ENCODE data around the gene ANK2.

The ANK2 gene

DNA sequence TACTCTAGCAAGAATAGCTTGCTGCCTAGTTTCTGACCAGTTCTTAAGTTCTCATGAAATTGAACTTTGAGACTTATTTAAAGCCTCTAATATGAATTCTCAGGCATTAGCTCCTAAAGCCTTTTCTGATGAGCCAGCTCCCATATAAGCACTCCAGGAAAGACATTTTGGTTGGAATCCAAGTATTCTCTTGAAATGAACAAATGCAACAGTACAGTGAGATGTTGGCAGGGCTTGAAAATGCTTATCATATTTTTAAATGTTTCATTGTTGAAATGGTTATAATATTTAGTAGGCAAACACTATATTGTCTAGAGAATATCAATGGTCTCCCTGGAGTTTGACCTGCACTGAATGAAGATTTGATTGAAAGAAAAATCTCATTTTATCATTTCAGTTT, 240.3 kb downstream of the ANK2 start:
- no peak overlapping the region for H3K27ac Mint-ChIP-seq
- DNase-seq (no peak), ATAC-seq (no peak)
- H3K27me3 Mint-ChIP-seq, result peaks cover 11% of the 10 kb centered on the region
- H3K4me1 Mint-ChIP-seq, result no peaks in the 10 kb centered on the region
- no peak overlapping the region for H3K4me3 Mint-ChIP-seq
- no peaks in the 10 kb centered on the region for H3K9me3 Mint-ChIP-seq

DNA sequence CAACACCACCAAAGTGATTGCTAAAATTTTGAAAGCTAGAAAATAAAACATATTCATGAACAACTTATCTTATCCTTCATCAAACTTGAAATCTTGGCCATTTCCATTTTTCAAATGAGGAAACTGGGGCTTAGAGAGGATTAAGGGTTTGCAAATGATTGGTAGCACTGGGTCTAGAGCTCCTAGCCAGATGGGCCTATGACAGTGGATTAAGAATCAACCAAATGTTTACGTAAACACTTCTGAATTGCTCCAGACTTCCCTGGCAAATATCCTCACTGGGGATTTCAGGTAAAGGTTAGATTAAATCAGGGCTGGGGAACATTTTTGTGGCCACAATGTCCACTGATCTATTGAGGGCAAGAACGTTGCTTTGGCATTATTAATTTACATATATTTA, 241.2 kb downstream of the ANK2 start:
- ATAC-seq (no peak), DNase-seq (no peak)
- H3K4me1 Mint-ChIP-seq, result no peaks in the 10 kb centered on the region
- no peak overlapping the region for H3K27ac Mint-ChIP-seq
- H3K27me3 Mint-ChIP-seq, result peaks cover 11% of the 10 kb centered on the region
- H3K4me3 Mint-ChIP-seq, result no peak overlapping the region
- no peaks in the 10 kb centered on the region for H3K9me3 Mint-ChIP-seq

DNA sequence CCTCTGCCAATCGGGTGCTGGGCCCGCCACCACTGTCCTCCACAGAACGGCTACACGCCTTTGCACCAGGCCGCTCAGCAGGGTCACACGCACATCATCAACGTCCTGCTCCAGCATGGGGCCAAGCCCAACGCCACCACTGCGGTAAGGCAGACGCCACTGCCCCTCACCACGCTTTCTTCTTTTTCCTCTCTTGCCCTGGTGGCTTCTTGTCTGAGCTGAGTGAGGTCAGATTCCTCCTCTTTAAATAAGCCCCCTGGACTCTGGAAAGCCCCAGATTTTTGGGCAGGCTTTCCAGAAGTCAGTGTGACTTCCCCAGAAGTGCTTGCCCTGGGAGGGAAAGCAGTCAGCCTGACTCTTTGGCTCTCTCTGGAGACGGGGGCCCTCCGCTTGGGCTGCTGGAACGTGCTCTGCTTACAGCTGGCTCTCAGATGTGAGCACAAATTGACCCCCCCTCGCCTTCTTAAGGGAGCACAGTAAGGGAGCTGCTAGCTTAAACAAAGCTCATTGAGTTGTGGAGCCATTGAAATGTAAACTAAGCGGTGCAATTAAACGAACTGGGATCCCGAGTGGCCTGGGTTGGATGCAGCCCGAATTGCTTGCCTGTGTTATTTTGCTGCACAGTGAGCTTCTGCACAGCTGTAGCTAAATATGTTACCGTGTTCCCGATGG, 243.1 kb downstream of the ANK2 start:
- no peak overlapping the region for H3K27ac Mint-ChIP-seq
- H3K4me1 Mint-ChIP-seq, result no peaks in the 10 kb centered on the region
- H3K27me3 Mint-ChIP-seq, result peaks cover 11% of the 10 kb centered on the region
- H3K9me3 Mint-ChIP-seq, result no peaks in the 10 kb centered on the region
- no peak for DNase-seq
- no peak for ATAC-seq
- no peak overlapping the region for H3K4me3 Mint-ChIP-seq

DNA sequence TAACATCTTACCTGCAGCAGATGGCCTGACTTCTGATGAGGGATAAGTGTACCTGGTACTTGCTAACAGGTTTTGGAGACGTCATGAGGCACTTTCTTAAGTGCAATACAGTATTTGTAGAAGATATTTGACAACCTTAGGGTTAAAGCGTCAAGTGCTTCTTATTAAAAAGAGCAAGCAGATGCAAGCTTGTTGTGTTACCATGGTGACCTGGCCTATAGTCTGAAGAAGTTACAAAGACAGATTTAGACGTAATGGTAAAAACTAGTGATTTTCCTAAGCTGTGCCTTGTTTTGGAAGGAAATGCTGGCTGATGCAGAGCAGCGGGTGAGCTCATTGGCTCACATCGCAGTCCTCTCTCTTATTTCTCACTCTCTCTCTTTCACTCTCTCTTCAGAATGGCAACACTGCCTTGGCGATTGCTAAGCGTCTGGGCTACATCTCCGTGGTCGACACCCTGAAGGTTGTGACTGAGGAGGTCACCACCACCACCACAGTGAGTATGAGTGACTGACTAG, 243.6 kb downstream of the ANK2 start:
- Mint-ChIP-seq H3K27me3 (peaks cover 11% of the 10 kb centered on the region), H3K9me3 (no peaks in the 10 kb centered on the region), H3K4me3 (no peak overlapping the region), H3K4me1 (no peaks in the 10 kb centered on the region), H3K27ac (no peak overlapping the region)
- DNase-seq (no peak), ATAC-seq (peak; percentile 56)

DNA sequence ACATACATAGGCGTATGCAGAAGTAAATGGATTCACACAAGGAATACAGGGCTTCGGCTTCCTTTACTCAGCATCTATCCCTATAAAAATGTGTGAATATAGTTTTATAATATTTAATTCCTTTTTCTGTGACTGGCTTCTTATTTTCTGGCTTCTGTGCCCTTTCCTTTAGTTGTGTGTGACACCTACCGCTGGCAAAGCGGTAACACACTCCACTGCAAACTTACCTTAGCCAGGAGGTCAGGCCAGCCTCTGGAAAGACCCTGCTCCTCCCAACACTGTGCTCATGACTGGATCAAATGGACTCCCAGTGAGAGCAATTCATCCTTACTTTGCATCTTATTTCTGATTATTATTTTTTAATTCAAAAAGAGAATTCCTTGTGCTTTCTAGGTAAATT, 244.2 kb downstream of the ANK2 start:
- Mint-ChIP-seq H3K27me3 (peaks cover 11% of the 10 kb centered on the region), H3K27ac (no peak overlapping the region), H3K4me3 (no peak overlapping the region), H3K9me3 (no peaks in the 10 kb centered on the region), H3K4me1 (no peaks in the 10 kb centered on the region)
- DNase-seq (no peak), ATAC-seq (no peak)

DNA sequence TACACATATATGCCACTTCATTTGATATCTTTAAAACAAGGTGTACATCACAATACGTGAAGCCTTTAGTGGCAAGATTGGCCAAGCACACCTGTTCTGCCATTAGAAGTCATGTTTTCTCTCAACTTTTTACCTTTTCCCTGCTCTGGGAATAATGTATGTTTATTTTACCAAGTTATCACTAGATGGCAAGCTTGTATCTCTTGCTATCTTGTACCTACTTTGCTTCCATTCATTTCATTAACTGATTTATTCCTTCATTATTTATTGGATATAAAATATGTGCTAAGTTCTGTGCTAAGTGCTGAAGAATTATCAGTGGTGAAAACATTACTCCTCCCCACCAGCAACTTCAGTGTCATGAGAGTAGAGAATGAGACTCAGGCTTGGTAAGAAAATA, 245.5 kb downstream of the ANK2 start:
- ATAC-seq (no peak), DNase-seq (no peak)
- Mint-ChIP-seq H3K9me3 (no peaks in the 10 kb centered on the region), H3K27ac (no peak overlapping the region), H3K27me3 (peaks cover 11% of the 10 kb centered on the region), H3K4me3 (no peak overlapping the region), H3K4me1 (no peaks in the 10 kb centered on the region)

DNA sequence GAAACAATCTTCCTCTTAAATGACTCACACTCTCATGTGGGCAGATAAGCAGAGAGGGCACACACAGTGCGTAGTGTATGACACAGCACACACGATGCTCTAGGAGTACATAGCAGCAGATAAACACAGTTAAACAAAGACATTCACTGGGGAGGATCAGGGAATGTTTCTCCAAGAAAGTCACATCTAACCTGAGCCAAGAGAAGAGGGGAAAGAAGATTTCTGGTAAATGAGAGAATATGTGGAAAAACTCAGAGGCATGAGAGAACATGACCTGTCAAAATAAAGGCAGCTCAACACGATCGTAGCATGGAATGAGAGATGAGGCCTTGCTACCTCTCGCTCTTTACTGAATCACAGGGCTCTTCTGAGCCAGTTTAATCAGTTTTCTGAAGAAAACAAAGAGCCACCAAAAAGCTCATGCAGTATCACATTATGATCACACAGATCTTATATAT, 251.0 kb downstream of the ANK2 start:
- Mint-ChIP-seq H3K4me3 (no peak overlapping the region), H3K27ac (peak overlapping the region in 1 of 2 donors; percentile 28), H3K9me3 (no peaks in the 10 kb centered on the region), H3K4me1 (peaks cover 6% of the 10 kb centered on the region), H3K27me3 (no peaks in the 10 kb centered on the region)
- DNase-seq, result no peak
- peak; percentile 70 for ATAC-seq

DNA sequence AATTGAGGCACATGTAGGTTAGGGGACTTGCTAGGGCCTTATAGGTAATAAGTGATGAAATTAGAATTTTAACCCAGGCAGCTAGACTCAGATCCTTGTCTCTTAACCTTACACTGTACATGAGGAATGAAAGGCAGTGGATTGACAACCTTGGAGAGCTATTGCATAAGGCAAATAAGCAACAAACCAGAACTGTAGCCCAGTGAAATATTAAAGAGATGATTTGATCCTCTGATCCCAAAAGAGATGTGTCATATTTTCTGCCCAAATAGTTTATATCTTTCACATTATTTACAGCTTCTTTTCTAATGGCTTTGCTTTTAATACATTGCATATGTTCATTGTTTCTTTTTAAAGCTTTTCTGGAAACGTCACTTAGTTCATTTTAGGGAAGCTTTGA, 252.6 kb downstream of the ANK2 start:
- peaks cover 6% of the 10 kb centered on the region for H3K4me1 Mint-ChIP-seq
- no peak overlapping the region for H3K27ac Mint-ChIP-seq
- no peaks in the 10 kb centered on the region for H3K9me3 Mint-ChIP-seq
- no peak overlapping the region for H3K4me3 Mint-ChIP-seq
- ATAC-seq (no peak), DNase-seq (no peak)
- H3K27me3 Mint-ChIP-seq, result no peaks in the 10 kb centered on the region

DNA sequence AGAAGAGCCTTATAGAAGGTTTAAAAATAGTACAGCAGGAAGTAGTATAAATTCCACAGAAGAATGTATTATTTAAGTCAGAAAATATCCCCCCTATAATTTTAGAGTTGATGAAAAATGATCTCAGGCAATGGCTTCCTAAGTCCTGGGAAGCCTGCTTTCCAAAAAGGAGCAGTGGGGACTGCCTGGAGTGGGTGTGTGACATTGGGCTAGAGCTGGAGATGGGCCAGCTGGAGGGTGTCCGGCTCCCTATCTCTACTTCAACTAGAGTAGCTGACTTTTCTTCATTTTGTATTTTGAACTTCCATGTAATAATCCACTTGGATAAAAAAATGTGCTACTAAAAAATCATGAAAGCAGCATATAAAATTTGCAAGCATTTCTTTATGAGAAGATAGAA, 253.9 kb downstream of the ANK2 start:
- no peak overlapping the region for H3K4me3 Mint-ChIP-seq
- H3K27me3 Mint-ChIP-seq, result no peaks in the 10 kb centered on the region
- no peak overlapping the region for H3K27ac Mint-ChIP-seq
- no peaks in the 10 kb centered on the region for H3K9me3 Mint-ChIP-seq
- ATAC-seq, result no peak
- DNase-seq, result no peak
- H3K4me1 Mint-ChIP-seq, result peaks cover 6% of the 10 kb centered on the region

DNA sequence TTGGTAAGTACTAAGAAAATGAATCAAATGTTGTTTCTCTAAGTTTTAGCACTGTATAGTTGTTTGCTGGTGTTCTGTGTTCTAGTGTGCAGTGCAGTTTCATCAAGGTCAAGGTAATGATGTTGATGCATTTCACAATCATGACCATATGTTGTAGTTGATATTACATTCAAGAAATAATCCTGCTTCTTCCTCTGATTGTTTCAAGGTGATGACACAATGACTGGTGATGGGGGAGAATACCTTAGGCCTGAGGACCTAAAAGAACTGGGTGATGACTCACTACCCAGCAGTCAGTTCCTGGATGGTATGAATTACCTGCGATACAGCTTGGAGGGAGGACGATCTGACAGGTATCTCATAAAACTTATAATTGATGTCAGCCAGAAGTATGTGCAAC, 261.6 kb downstream of the ANK2 start:
- Mint-ChIP-seq H3K4me1 (no peaks in the 10 kb centered on the region), H3K27me3 (peaks cover 8% of the 10 kb centered on the region), H3K9me3 (no peaks in the 10 kb centered on the region), H3K4me3 (no peak overlapping the region), H3K27ac (no peak overlapping the region)
- DNase-seq (no peak), ATAC-seq (no peak)

DNA sequence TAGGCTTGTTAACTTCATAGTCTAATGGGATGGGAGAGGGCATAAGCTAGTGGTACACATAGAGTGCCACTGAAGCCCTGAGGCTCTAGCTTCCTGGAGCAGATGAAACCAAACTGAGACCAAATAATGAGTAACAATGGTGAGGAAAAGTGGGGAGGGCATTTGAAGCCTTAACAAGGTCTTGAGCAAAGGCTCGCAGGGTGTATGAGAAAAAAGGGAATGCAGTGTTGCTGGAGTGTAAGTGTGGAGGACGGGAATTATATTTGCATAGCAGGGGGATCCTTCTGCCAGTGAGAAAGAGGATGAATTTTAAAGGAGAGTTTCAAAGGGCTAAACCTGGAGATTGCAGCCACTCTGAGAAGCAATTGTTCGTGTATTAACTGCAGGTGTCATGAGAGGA, 263.1 kb downstream of the ANK2 start:
- no peak for DNase-seq
- Mint-ChIP-seq H3K27ac (no peak overlapping the region), H3K27me3 (peaks cover 8% of the 10 kb centered on the region), H3K4me3 (no peak overlapping the region), H3K4me1 (peaks cover 9% of the 10 kb centered on the region), H3K9me3 (no peaks in the 10 kb centered on the region)
- no peak for ATAC-seq

DNA sequence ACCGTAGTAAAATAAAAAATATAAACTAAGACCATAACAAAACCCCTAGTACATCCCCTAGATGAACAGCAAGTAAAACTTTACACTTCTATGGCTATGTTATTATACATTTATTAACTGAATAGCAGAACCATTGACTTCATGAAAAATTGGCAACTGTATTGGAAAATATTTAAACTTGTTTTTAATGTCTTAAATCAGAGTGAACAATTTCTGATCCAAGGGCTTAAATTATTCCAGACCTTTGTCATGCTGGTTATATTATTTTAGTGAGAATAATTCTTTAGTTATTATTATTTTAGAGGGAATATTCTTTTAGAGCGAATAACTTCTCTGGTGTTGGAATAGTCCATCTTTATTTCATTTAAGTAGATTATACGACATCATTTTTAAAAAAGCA, 265.0 kb downstream of the ANK2 start:
- DNase-seq (no peak), ATAC-seq (no peak)
- Mint-ChIP-seq H3K27me3 (peaks cover 8% of the 10 kb centered on the region), H3K9me3 (no peaks in the 10 kb centered on the region), H3K4me1 (peaks cover 12% of the 10 kb centered on the region), H3K4me3 (no peak overlapping the region), H3K27ac (no peak overlapping the region)

DNA sequence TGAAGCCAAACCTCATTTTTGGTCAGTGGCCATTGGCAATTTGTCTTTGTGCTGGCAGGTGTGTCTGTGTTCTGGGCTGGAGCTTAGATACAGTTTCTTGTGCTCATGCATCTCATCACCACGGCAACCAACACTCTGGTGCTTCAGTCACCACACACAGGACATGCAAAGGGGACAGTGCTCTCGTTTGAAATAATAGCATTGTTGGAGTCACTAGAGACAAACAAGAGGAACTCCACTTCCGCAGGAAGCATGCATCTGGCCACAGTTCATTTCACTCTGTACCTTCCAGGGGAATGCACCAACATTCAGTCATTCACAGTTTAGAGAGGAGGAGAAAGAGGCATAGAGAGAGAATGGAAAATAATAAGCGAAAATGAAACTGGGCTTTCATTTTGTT, 267.4 kb downstream of the ANK2 start:
- DNase-seq (peak; percentile 8 to 31), ATAC-seq (peak; percentile 89)
- H3K9me3 Mint-ChIP-seq, result no peaks in the 10 kb centered on the region
- no peak overlapping the region for H3K4me3 Mint-ChIP-seq
- no peak overlapping the region for H3K27ac Mint-ChIP-seq
- H3K27me3 Mint-ChIP-seq, result peaks cover 8% of the 10 kb centered on the region
- H3K4me1 Mint-ChIP-seq, result peaks cover 12% of the 10 kb centered on the region

DNA sequence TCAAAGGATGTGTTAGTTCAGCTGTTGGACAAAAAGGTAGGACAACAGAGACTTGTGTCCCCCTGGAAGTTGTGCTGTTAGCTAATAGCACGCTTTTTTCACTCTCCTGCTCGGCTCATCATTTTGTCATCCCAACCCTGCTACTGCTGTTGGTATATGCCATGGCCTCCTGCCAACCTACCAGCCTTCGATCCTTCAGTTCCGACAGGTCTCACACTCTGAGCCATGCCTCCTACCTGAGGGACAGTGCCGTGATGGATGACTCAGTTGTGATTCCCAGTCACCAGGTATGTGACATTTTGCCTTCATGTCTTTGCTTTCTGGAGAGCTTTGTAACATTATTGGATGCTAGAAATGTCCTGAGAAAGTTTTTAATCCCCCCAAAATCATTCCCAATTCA, 268.1 kb downstream of the ANK2 start:
- Mint-ChIP-seq H3K27me3 (peaks cover 4% of the 10 kb centered on the region), H3K4me1 (peaks cover 12% of the 10 kb centered on the region), H3K9me3 (no peaks in the 10 kb centered on the region), H3K27ac (no peak overlapping the region), H3K4me3 (no peak overlapping the region)
- ATAC-seq (no peak), DNase-seq (no peak)

DNA sequence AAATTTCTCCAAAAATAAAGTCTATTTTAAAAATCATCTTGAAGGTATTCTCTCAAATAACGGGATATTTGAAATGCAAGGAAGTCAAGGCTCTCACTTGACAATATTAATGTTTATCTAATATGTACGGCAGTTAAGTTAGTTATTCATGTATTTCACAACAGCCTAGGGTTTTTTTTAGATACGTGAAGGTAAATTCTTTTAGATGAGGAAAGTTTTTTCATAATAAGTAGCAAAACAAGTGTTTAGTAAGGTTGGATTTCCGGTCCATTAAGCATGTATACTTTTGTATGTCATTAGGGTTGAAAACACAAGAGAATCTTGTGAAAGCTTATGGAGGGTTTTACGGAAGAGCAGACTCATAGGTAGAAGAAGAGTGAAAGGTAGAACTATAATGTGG, 273.3 kb downstream of the ANK2 start:
- peaks cover 15% of the 10 kb centered on the region for H3K27me3 Mint-ChIP-seq
- peaks cover 1% of the 10 kb centered on the region for H3K4me1 Mint-ChIP-seq
- ATAC-seq (no peak), DNase-seq (no peak)
- no peak overlapping the region for H3K4me3 Mint-ChIP-seq
- no peaks in the 10 kb centered on the region for H3K9me3 Mint-ChIP-seq
- H3K27ac Mint-ChIP-seq, result no peak overlapping the region

DNA sequence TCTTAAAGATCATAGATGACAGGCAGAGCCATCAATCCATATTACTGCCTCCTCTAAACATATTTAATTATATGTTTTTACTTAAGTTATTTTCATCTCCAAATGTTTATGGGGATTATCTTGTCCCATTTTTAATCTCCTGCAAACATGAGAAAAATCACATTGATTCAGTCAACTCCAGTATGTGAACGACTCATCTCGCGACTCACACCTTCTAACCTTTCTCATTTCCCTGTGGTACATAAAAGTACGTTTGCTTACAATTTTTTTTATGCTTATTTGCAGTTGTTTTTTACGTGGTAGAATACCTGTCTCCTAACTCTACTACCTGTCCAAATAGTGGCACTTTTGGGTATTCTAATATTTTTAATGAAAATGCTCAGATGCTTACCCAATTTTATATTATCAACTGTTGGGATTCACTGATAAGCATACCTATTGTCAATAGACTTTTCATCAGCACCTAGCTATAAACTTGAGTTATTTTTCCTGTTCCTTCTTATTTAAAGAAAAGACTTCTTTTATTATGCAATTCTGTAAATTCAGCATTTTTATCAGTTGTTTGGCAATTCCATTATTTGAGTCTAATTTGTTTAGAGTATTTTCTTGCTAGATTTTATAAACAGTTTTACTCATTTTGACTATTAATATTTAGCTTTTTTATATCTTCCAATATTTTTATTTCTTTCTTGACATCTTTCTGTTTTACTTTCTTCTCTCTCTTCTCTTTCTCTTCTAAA, 276.6 kb downstream of the ANK2 start:
- H3K9me3 Mint-ChIP-seq, result no peaks in the 10 kb centered on the region
- DNase-seq (no peak), ATAC-seq (peak; percentile 46)
- H3K27me3 Mint-ChIP-seq, result peaks cover 17% of the 10 kb centered on the region
- H3K4me1 Mint-ChIP-seq, result no peaks in the 10 kb centered on the region
- H3K27ac Mint-ChIP-seq, result no peak overlapping the region
- H3K4me3 Mint-ChIP-seq, result no peak overlapping the region

All from stimulated activated naive CD8-positive, alpha-beta T cell treated with anti-CD3 and anti-CD28 coated beads, Interleukin-15, amount 100 ng/mL, for 72 hours (primary cell).